ENCODE results near the gene MAP3K20.

MAP3K20 gene

GRCh38 chr2:173181982-173182381, 106.3 kb downstream of the MAP3K20 start:
- H3K27me3 ChIP-seq (ENCODE audit: insufficient read depth, low read length) = no peaks in the 10 kb centered on the region
- no peaks in the 10 kb centered on the region for H3K79me2 ChIP-seq (ENCODE audit: control insufficient read depth, insufficient read depth, low read length, unreplicated experiment)
- H3K36me3 ChIP-seq (ENCODE audit: insufficient read depth, low read length) = no peaks in the 10 kb centered on the region
- H3K4me3 ChIP-seq (ENCODE audit: low read depth, low read length) = no peak overlapping the region
- no peak overlapping the region for H3K27ac ChIP-seq (ENCODE audit: low read depth, low read length)
- H3K4me1 ChIP-seq (ENCODE audit: control insufficient read depth, insufficient read depth, low read length, unreplicated experiment) = peaks cover 30% of the 10 kb centered on the region
- H2AFZ ChIP-seq (ENCODE audit: low read length, unreplicated experiment) = no peak overlapping the region

GRCh38 chr2:173184031-173185004, 108.7 kb downstream of the MAP3K20 start:
- Histone ChIP-seq H3K4me1 (ENCODE audit: control insufficient read depth, insufficient read depth, low read length, unreplicated experiment) (peaks cover 49% of the 10 kb centered on the region), H2AFZ (ENCODE audit: low read length, unreplicated experiment) (no peak overlapping the region), H3K36me3 (ENCODE audit: insufficient read depth, low read length) (no peaks in the 10 kb centered on the region), H3K79me2 (ENCODE audit: control insufficient read depth, insufficient read depth, low read length, unreplicated experiment) (no peaks in the 10 kb centered on the region), H3K27ac (ENCODE audit: low read depth, low read length) (peak overlapping the region; percentile 88), H3K4me3 (ENCODE audit: low read depth, low read length) (no peak overlapping the region), H3K27me3 (ENCODE audit: insufficient read depth, low read length) (no peaks in the 10 kb centered on the region)

GRCh38 chr2:173185437-173185836, 109.8 kb downstream of the MAP3K20 start:
- Histone ChIP-seq H3K27me3 (ENCODE audit: insufficient read depth, low read length) (no peaks in the 10 kb centered on the region), H3K79me2 (ENCODE audit: control insufficient read depth, insufficient read depth, low read length, unreplicated experiment) (no peaks in the 10 kb centered on the region), H3K36me3 (ENCODE audit: insufficient read depth, low read length) (no peaks in the 10 kb centered on the region), H2AFZ (ENCODE audit: low read length, unreplicated experiment) (no peak overlapping the region), H3K4me3 (ENCODE audit: low read depth, low read length) (no peak overlapping the region), H3K27ac (ENCODE audit: low read depth, low read length) (peak overlapping the region; percentile 88), H3K4me1 (ENCODE audit: control insufficient read depth, insufficient read depth, low read length, unreplicated experiment) (peaks cover 49% of the 10 kb centered on the region)

DNA sequence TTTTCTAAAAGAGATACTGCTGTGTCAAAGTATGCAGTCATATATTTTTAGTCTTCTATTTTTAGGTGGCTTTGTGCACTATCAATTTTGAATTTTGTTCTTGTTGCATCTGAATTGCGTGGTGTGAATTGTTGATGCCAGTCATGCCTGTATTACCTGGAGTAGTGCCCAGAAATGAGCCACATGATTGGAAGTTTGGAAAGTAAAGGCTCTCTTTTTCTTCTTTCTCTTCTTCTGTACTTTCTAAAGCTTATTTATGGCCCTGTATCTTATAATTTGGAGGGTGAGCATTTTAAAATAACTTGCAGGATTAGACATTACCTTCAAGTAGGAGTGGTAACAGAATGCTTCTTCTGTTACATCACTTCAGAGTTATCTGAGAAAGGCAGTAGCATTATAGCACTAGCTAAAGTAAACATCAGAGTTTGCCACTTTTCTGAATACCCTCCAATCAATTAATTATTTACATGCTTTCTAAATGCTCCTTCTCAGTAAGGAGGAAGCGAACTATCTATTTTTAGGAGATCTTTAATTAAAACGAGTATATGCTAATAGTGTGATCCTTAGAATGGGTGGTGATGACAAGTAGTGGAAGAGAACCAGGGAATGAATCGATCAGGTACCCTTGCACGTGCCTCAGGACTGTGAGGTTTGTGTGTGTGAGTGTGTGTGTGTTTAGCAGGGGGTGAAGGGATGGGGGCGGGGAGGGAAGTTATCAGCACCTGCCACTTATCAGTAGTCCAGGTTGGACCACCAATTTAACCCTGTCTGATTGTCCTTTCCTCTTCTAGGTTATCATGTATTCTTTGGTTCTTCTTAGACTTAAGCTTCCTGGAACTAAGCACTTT, 112.5 kb downstream of the MAP3K20 start:
- Histone ChIP-seq H3K36me3 (ENCODE audit: insufficient read depth, low read length) (no peaks in the 10 kb centered on the region), H2AFZ (ENCODE audit: low read length, unreplicated experiment) (no peak overlapping the region), H3K4me3 (ENCODE audit: low read depth, low read length) (peak overlapping the region; percentile 25; the same call in 1 of the 2 replicates), H3K27me3 (ENCODE audit: insufficient read depth, low read length) (no peaks in the 10 kb centered on the region), H3K79me2 (ENCODE audit: control insufficient read depth, insufficient read depth, low read length, unreplicated experiment) (no peaks in the 10 kb centered on the region), H3K27ac (ENCODE audit: low read depth, low read length) (peak overlapping the region; percentile 45), H3K4me1 (ENCODE audit: control insufficient read depth, insufficient read depth, low read length, unreplicated experiment) (peaks cover 49% of the 10 kb centered on the region)

GRCh38 chr2:173191601-173192000, 116.0 kb downstream of the MAP3K20 start:
- Histone ChIP-seq H3K4me3 (ENCODE audit: low read depth, low read length) (no peak overlapping the region), H3K27ac (ENCODE audit: low read depth, low read length) (no peak overlapping the region), H3K36me3 (ENCODE audit: insufficient read depth, low read length) (no peaks in the 10 kb centered on the region), H3K79me2 (ENCODE audit: control insufficient read depth, insufficient read depth, low read length, unreplicated experiment) (no peaks in the 10 kb centered on the region), H2AFZ (ENCODE audit: low read length, unreplicated experiment) (no peak overlapping the region), H3K4me1 (ENCODE audit: control insufficient read depth, insufficient read depth, low read length, unreplicated experiment) (peaks cover 24% of the 10 kb centered on the region), H3K27me3 (ENCODE audit: insufficient read depth, low read length) (no peaks in the 10 kb centered on the region)

GRCh38 chr2:173192071-173192470, 116.4 kb downstream of the MAP3K20 start:
- no peak overlapping the region for H3K27ac ChIP-seq (ENCODE audit: low read depth, low read length)
- no peak overlapping the region for H3K4me3 ChIP-seq (ENCODE audit: low read depth, low read length)
- H3K79me2 ChIP-seq (ENCODE audit: control insufficient read depth, insufficient read depth, low read length, unreplicated experiment) = no peaks in the 10 kb centered on the region

DNA sequence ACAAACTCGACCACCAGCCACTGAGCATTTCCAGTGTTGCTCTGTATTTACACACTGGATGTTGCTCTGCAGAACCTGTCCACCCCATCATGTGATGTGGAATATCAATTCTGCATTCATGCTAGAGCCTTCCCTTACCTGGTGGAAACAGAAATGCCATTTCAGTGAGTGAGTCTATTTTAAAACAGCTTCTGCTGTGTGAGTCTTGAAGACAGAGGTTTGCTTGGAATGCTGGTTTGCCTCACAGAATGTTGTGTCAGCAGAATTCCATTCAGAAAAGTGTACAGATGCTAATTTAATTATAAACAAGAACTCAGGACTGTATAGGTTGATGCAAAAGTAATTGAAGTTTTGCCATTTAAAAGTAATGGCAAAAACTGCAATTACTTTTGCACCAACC, 118.3 kb downstream of the MAP3K20 start:
- H3K27me3 ChIP-seq (ENCODE audit: insufficient read depth, low read length) = no peaks in the 10 kb centered on the region
- no peak overlapping the region for H3K27ac ChIP-seq (ENCODE audit: low read depth, low read length)
- H3K36me3 ChIP-seq (ENCODE audit: insufficient read depth, low read length) = peaks cover 11% of the 10 kb centered on the region; the same call in 1 of the 2 replicates
- H3K4me3 ChIP-seq (ENCODE audit: low read depth, low read length) = no peak overlapping the region
- peaks cover 3% of the 10 kb centered on the region for H3K4me1 ChIP-seq (ENCODE audit: control insufficient read depth, insufficient read depth, low read length, unreplicated experiment)
- no peaks in the 10 kb centered on the region for H3K79me2 ChIP-seq (ENCODE audit: control insufficient read depth, insufficient read depth, low read length, unreplicated experiment)
- H2AFZ ChIP-seq (ENCODE audit: low read length, unreplicated experiment) = no peak overlapping the region

More at GRCh38 chr2:173192071-173192470, 116.4 kb downstream of the MAP3K20 start:
- Histone ChIP-seq H3K36me3 (ENCODE audit: insufficient read depth, low read length) (no peaks in the 10 kb centered on the region), H3K4me1 (ENCODE audit: control insufficient read depth, insufficient read depth, low read length, unreplicated experiment) (peaks cover 22% of the 10 kb centered on the region), H3K27me3 (ENCODE audit: insufficient read depth, low read length) (no peaks in the 10 kb centered on the region), H2AFZ (ENCODE audit: low read length, unreplicated experiment) (no peak overlapping the region)

- Histone ChIP-seq H3K79me2 (ENCODE audit: control insufficient read depth, insufficient read depth, low read length, unreplicated experiment) (no peaks in the 10 kb centered on the region), H3K27ac (ENCODE audit: low read depth, low read length) (no peak overlapping the region), H3K27me3 (ENCODE audit: insufficient read depth, low read length) (no peaks in the 10 kb centered on the region), H3K36me3 (ENCODE audit: insufficient read depth, low read length) (peaks cover 13% of the 10 kb centered on the region; the same call in 1 of the 2 replicates), H2AFZ (ENCODE audit: low read length, unreplicated experiment) (no peak overlapping the region), H3K4me1 (ENCODE audit: control insufficient read depth, insufficient read depth, low read length, unreplicated experiment) (peaks cover 3% of the 10 kb centered on the region), H3K4me3 (ENCODE audit: low read depth, low read length) (no peak overlapping the region)
These were observed 119.5 kb downstream of the MAP3K20 start for GRCh38 chr2:173195100-173195499.

GRCh38 chr2:173196080-173196479, 120.4 kb downstream of the MAP3K20 start:
- peaks cover 3% of the 10 kb centered on the region for H3K4me1 ChIP-seq (ENCODE audit: control insufficient read depth, insufficient read depth, low read length, unreplicated experiment)
- no peak overlapping the region for H3K4me3 ChIP-seq (ENCODE audit: low read depth, low read length)
- H3K79me2 ChIP-seq (ENCODE audit: control insufficient read depth, insufficient read depth, low read length, unreplicated experiment) = no peaks in the 10 kb centered on the region
- H2AFZ ChIP-seq (ENCODE audit: low read length, unreplicated experiment) = no peak overlapping the region
- H3K27me3 ChIP-seq (ENCODE audit: insufficient read depth, low read length) = no peaks in the 10 kb centered on the region
- no peak overlapping the region for H3K27ac ChIP-seq (ENCODE audit: low read depth, low read length)
- peaks cover 13% of the 10 kb centered on the region; the same call in 1 of the 2 replicates for H3K36me3 ChIP-seq (ENCODE audit: insufficient read depth, low read length)

DNA sequence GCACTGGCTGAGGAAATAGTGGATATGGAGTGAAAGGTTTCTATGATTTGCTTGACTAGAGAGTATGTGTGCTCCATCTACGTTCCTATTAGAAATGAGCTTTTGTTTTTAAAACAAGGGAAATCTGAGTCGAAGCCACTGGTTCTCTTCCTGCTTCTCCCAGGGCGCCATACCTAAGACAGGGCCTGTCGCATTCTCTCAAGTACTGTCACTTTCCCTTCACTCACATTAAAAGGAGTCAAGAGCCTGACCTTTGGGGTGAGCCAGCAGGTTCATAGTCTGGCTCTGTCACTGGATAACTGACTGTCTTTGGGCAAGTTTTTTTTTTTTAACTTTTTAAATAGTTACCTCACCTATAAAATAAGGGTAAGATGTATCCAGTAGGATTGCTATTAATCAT, 121.0 kb downstream of the MAP3K20 start:
- Histone ChIP-seq H3K4me3 (ENCODE audit: low read depth, low read length) (no peak overlapping the region), H3K79me2 (ENCODE audit: control insufficient read depth, insufficient read depth, low read length, unreplicated experiment) (no peaks in the 10 kb centered on the region), H3K4me1 (ENCODE audit: control insufficient read depth, insufficient read depth, low read length, unreplicated experiment) (no peaks in the 10 kb centered on the region), H3K27ac (ENCODE audit: low read depth, low read length) (no peak overlapping the region), H2AFZ (ENCODE audit: low read length, unreplicated experiment) (no peak overlapping the region), H3K36me3 (ENCODE audit: insufficient read depth, low read length) (peaks cover 13% of the 10 kb centered on the region; the same call in 1 of the 2 replicates), H3K27me3 (ENCODE audit: insufficient read depth, low read length) (no peaks in the 10 kb centered on the region)
